IMR-90 (cell line): ENCODE measurements around the gene FUT8.

Experiments used
- BHLHE40 ChIP-seq: fragments of 150-350 bp; IDR thresholded peaks from 2 replicates; pipeline ENCODE4 v1.6.1; 2016; ENCODE audit warnings: mild to moderate bottlenecking, low read depth, low read length
- CEBPB ChIP-seq: IDR thresholded peaks from 2 replicates; pipeline ENCODE4 v1.6.1; 2012; ENCODE audit warnings: low read depth, low read length, improper control_type of control experiment
- ELK1 ChIP-seq: fragments of 150-350 bp; IDR thresholded peaks from 2 replicates; pipeline ENCODE4 v1.6.1; 2016; ENCODE audit warnings: low read depth, mild to moderate bottlenecking, low read length, moderate library complexity, borderline replicate concordance
- MAZ ChIP-seq: IDR thresholded peaks from 2 replicates; pipeline ENCODE4 v1.6.1; 2012; ENCODE audit warnings: low read depth, mild to moderate bottlenecking, low read length, improper control_type of control experiment, moderate library complexity, borderline replicate concordance
- MXI1 ChIP-seq: IDR thresholded peaks from 2 replicates; pipeline ENCODE4 v1.6.1; 2012; ENCODE audit warnings: low read depth, mild to moderate bottlenecking, low read length, moderate library complexity, borderline replicate concordance
- POLR2A ChIP-seq: IDR thresholded peaks from 2 replicates; pipeline ENCODE4 v1.6.1; 2012; ENCODE audit warnings: mild to moderate bottlenecking, low read depth, low read length
- RAD21 ChIP-seq: IDR thresholded peaks from 2 replicates; pipeline ENCODE4 v1.6.1; 2012; ENCODE audit warnings: low read length, improper control_type of control experiment
- USF2 ChIP-seq: fragments of 150-350 bp; IDR thresholded peaks from 2 replicates; pipeline ENCODE4 v1.6.1; 2017; ENCODE audit warnings: mild to moderate bottlenecking, antibody characterized with exemption, low read length, low read depth
- TF ChIP-seq, protein P1 (sequence below): conservative IDR thresholded peaks from 2 replicates; pipeline ENCODE4 v1.5.1; 2012; ENCODE audit warnings: mild to moderate bottlenecking, low read depth, low read length, improper control_type of control experiment

DNA sequence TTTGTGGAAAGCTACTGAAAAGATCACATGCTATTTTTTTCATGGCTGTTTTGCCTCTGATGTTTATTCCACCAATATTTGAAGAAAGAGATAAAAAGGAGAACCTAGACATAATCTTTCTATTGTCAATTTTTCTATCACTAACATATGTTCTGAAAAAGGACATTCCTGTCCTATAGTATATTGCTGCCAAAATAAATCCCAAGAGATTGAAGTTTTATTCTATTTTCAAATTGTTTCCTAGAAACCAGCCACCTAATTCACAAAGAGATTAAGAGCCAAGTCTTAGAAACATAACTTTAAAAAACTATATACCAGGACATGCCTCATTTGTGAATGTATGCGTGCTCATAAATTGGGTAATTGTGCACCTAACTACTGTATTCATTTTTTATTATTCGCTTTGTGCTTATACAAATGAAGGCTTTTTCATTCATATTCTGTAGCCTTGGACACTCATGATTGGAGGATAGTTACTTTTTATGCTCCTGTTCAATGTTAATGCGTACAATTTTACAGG lies 200.7 kb downstream of the FUT8 start:
- no peak for TF ChIP-seq BHLHE40
- TF ChIP-seq USF2: no peak
- TF ChIP-seq, protein P1, sequence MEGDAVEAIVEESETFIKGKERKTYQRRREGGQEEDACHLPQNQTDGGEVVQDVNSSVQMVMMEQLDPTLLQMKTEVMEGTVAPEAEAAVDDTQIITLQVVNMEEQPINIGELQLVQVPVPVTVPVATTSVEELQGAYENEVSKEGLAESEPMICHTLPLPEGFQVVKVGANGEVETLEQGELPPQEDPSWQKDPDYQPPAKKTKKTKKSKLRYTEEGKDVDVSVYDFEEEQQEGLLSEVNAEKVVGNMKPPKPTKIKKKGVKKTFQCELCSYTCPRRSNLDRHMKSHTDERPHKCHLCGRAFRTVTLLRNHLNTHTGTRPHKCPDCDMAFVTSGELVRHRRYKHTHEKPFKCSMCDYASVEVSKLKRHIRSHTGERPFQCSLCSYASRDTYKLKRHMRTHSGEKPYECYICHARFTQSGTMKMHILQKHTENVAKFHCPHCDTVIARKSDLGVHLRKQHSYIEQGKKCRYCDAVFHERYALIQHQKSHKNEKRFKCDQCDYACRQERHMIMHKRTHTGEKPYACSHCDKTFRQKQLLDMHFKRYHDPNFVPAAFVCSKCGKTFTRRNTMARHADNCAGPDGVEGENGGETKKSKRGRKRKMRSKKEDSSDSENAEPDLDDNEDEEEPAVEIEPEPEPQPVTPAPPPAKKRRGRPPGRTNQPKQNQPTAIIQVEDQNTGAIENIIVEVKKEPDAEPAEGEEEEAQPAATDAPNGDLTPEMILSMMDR: no peak
- no peak for TF ChIP-seq MAZ
- no peak for TF ChIP-seq MXI1
- TF ChIP-seq POLR2A: no peak
- no peak for TF ChIP-seq CEBPB
- TF ChIP-seq ELK1: no peak
- TF ChIP-seq RAD21: no peak
